HG02870 (cell line): ENCODE results near the gene FRMD4B.
A peak's percentile ranks its signal among the peaks of the same experiment; 100 is the strongest.

Experiments used
- ATAC-seq: cut with Tn5 transposase; IDR thresholded peaks from one replicate; pipeline ENCODE4 v1.9.1; 2021; ENCODE audit warnings: mild to moderate bottlenecking, moderate library complexity; ENCODE audit not compliant: unreplicated experiment

FRMD4B gene

DNA sequence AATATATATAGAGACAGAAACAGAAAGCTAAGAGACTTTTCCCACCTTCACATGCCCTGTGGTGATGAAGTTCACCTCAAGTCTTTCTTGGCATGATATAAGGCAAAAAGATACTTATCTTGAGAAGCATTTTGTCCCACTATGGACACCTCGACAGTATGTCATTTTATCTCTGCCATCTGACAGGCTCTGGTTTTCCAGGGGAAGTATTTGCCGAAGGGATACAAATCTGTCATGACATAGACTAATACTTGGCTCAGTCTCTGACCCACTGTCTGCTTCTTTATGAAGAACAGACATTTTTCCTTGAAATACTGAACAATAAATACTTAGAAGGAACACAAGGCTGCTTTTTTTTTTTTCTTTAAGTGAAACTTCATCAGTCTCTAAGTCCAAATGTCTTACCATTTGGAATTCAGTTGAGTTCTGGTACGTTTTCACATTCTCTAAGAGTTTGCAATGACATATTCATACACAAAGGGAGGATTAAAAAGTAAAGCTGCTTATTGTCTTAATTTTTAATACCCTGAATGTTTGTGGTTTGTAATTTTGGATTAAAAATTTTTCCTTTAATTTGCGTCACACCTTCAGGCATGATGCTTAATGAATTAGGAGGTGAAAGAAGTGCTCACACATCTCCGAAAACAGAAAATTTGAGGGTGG, 175.7 kb downstream of the FRMD4B start:
- ATAC-seq, result no peak

DNA sequence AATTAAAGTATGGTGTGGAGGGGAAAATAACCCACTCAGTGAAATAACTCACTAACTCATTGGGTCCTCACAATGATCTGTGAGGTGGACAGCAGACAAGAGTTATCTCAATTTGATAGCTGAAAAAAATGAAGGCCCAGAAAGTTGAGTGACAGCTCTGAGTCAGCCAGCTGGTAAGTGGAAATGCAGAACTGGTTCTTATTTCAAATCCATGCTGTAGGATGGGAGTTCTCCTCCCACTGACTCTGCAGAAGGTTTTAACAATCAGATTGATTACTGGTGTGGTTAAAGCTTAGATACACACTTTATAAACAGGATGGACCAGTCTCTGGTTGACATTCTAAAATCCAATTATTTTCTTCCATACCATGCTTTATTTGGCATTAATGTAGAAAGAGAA, 176.5 kb downstream of the FRMD4B start:
- ATAC-seq, result no peak

DNA sequence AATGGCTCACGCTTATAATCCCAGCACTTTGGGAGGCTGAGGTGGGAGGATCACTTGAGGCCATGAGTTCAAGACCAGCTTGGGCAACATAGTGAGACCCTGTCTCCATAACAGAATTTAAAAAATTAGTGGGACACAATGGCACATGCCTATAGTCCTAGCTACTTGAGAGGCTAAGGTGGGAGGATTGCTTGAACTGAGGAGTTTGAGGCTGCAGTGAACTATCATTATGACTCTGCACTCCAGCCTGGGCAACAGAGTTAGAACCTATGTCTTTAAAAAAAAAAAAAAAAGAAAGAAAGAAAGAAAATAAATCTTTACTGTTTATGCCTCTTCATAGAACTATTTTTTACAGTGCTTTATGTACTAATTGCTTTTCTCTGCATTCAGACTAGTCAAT, 178.9 kb downstream of the FRMD4B start:
- no peak for ATAC-seq

DNA sequence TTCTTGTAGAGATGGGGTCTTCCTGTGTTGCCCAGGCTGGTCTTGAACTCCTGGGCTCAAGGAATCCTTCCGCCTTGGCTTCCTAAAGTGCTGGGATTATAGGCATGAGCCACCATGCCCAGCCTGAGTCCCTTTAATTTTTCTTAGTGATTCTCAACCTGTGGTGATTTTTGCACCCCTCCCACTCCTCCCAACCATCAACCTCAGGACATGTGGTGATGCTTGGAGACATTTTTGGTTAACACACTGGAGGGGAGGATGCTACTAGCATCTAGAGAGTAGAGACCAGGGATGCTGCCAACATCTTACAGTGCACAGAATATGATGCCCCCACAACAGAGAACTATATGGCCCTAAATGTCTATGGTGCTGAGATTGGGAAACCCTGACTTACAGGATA, 180.5 kb downstream of the FRMD4B start:
- no peak for ATAC-seq

DNA sequence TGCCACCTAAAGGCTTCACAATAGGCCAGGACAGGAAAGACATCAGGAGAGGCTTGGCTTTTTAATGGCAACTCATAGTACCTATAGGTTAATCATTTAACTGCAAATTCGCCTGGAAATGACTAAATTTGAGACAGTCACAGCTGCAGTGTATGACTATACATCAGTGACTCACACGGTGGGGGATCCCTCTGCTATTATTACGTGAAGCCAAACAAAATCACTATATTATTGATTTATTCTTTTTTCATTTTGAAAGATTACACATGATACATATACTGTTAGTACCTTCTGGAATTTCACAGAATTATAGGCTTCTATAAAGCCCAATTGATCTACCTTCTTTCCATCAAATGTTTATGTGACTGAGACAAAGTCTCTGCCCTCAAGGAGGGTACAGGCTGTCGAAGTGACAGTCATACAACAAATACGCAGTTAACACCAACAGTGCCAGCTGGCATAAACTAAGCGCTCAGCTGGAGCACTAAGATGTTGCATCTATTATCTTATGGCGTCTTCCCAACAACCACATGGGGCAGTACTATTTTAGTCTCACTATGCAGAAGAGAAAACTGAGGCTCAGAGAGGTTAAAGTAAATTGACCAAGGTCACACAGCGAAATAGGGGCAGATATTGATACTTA, 181.5 kb downstream of the FRMD4B start:
- ATAC-seq, result peak; percentile 84

DNA sequence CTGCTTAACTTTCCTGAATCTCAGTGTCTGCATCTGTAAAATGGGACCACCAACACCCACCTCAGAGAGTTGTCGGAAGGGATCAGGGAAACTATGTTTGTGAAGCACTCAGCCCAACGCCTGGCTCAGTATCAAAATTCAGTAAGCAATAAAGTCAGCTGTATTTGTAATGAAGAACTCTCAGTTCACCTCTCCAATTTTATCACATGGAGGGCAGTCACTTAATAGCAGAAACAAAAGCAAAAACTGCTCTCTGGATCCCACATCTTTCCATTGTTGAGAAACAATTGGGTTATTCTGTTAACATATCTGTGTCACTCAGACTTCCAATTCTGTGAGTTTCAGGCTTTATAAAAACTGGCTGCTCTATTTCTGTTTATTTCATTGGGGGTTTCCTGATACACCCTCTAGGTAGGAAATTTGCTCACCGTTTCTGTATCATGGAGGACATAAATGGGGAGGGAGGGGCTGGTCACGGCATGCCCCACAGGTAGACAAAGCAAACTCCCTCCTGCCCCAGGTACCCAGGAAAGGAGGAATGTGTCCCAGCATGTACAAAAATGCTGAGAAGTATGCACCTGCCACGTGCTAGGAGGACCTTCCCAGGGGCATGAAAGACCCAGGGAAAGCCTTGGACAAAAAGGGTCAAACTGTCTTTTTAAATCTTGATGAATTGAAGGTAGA, 182.1 kb downstream of the FRMD4B start:
- peak; percentile 12 for ATAC-seq

DNA sequence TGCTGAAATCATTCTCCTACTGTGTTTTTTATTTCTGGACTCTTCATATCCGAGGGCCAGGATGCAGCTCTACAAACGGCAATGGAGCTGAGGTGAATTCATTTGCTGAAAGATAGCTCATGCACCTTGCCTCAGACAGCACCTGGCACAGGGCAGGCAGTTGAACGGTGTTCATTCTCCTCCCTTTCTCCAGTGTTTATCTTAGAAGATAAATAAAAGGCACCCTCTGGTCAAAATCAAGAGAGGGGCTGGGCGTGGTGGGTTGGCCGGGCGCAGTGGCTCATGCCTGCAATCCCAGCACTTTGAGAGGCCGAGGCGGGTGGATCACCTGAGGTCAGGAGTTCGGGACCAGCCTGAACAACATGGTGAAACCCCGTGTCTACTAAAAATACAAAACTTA, 184.2 kb downstream of the FRMD4B start:
- no peak for ATAC-seq

DNA sequence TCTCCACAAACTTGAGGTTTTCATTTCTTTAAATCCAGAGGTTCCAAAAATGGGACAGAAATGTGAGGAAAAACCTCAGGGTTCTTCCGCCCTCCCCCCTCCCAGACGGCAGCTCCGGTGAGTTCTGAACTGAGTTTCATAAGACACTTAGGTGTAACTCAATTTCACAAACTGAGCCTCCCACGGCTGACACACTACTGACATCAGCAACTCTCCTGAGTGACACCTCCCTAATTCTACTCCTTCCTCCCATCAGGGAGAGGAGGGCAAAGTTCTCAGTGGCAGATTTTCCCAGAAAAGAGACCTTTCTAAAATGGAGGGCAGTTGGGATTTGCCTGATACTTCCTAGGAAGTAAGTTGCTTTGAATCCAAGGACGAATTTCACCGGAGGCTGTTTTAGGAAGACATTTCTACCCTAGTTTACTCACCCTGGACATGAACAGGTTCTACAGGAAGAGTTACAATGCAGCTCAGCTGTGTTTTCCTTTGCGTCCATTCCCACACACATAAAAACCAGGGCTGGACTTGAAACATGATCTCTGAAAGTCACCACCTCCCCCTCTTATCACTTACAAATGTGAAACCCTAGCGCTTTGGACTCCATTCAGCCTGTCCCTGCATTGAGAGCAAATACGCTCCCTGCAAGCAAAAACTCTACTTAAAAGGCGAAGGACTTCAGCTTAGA, 185.4 kb downstream of the FRMD4B start:
- ATAC-seq, result no peak

DNA sequence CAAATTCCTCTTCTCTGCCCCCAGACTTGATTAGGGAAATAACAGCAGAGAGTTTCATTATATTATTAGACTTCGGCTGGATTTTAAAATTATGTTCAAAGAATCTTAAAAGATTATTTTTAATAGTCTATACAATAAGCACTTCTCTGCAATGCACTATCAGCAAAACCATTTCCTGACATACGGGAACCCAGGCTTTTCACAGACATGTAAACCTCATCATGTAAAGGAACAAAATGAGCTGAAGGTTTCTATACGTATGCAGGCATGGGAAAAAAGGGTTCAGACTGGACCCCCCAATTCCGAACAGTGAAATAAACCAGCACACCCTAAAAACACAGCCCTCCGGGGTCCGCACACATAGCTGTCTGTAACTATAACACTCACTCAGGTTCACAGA, 185.9 kb downstream of the FRMD4B start:
- no peak for ATAC-seq

DNA sequence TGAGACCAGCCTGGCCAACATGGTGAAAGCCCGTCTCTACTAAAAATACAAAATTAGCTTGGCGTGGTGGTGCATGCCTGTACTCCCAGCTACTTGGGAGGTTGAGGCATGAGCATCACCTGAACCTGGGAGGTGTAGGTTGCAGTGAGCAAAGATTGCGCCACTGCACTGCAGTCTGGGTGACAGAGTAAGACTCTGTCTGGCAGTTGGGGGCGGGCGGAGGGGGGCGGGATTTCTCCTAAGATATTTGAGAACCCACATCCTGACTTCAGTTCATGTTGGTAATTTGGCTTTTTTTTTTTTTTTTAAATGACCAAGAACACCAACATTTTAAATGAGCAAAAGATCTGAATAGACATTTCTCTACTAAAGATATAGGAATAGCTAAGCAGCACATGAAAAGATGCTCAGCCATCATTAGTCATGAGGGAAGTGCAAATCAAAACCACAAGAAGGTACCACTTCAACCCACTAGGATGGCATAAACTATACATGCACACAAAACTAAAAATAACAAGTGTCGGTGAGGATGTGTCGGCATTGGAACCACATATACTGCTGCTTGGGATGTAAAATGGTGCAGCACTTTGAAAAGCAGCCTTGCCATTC, 187.9 kb downstream of the FRMD4B start:
- ATAC-seq, result no peak

DNA sequence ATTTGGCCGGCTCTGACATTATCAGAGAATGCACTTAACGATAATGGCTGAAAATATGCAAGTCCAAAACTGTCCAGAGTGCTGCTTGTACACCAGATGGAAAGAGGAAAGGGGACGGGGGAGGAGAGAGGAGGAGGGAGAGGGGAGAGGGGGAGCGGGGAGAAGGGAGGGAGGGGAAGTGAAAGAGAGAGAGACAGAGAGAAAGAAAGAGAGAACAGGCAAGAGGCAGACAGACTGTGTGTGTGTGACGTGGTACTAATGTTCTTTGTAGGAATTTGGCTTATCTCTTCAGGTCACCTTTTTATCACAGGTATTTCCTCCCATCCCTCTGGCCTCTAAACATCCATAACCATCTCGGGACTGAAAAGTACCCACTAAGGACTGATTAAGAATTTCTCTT, 188.4 kb downstream of the FRMD4B start:
- ATAC-seq, result no peak

DNA sequence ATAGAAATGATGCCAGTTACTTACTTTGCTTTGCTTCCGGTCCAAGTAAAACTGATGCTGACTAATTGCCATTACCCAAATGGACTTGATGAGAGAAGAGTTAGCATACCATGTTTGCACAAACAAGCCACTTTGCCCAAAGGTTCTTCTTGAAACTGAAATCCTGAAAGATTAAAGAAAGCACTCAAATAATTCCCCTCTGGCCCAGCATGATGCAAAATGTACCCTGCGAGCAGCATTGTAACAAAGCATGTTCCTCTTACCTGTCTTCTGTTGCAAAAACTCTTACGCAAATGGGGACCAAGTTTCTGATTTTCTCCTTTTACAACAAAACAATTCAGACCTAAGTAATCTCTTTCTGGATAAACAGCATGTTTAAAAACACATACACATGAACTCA, 189.0 kb downstream of the FRMD4B start:
- no peak for ATAC-seq

DNA sequence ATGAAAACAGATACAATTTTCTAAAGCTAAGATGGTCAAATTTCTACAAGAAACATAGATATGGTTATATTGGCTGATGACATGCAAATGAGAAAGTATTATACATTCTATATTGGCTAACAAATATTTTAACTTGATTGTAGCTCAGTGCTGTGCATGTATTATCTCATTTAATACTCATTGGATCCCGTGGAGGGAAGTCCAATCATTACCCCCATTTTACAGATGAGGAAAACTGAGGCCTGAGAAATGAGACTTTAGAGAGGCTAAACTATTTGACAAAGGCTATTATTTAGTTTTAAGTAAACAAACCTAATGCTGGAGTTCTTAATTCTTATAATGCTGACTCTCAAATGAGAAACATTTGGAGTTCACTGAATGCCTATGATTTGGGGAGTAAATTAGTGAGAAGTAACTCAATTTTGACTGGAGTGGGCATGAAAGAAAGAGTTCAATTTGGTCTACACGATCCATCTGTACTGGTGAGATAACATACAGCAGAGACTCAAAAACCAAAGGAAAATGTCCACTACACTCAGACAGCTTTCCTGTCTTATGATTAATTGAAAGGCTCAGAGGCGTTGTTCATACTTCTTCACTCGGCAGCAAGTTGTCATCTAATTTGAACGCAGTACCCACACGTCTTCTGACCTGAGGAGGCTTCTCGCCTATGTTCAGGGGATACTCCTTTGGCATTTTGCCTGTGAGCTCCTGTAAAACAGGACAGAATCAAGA, 191.3 kb downstream of the FRMD4B start:
- no peak for ATAC-seq

DNA sequence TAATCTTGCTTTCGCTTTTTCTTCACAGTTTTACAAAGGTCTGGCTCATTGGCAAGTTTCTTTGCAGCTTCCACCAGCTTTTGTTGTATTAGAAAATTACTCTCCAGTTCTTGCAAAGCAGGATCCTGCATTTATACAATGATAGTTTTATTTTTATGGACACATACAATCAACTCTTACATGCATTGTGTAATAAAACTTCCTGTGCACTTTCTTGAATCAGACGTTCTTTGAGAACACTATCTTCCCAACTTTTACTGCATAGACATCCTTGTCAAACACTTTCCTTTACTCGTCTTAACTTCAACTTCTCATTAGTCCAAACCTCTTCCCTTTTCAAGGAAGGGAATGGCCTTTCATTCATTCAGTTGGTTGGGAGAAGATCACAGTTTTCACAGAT, 192.1 kb downstream of the FRMD4B start:
- no peak for ATAC-seq

DNA sequence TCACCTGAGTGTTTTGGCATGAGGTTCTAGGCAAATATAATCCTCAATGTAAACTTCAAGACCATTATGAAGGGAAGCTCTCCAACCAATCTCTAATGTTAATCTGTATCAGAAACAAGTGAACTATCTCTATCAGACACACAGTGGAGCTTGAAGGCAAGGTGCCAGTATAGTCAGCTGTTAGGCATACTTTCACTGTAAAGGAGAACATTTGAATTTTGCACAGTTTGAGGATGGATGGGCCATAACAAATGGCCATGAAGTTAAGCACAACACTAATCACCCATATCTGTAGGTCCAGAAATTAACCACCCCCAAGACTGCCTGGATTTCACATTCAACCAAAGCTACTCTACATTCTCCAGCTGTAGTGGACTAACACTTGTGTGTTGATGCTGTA, 194.4 kb downstream of the FRMD4B start:
- no peak for ATAC-seq

DNA sequence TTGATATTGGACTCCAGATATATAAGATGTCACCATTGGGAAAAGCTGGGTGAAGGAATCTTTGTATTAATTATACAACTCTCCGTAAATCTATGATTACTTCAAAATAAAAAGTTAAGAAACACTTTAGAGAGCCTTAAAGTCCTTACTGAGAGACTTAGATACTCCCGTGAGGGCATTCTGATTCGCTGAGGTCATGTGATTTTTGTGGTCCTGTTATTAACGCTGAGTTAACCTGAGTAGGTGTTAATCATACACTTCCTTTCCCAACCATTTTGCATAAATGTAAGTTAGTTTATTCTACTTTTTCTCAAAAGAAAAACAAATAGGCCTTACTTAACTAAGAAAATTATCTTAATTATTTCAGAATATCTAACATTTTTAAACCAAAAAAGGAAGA, 196.4 kb downstream of the FRMD4B start:
- no peak for ATAC-seq

DNA sequence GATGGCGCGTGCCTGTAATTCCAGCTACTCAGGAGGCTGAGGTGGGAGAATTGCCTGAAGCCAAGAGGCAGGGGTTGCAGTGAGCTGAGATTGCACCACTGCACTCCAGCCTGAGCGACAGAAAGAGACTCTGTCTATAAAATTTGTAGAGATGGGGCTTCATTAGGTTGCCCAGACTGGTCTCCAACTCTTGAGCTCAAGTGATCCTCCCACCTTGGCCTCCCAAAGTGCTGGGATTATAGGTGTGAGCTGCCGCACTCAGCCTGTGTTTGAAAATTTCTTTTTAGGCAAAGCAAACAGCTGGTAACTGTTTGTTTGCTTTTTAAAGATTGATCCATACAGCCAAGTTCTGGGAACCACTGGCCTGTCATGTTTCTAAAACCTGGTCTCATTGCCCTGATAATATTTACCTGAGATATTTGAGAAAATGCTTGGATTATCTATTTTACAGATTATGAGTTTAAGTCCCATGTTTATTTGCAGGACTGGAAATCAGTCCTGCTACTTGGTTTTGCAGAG, 199.3 kb downstream of the FRMD4B start:
- no peak for ATAC-seq

DNA sequence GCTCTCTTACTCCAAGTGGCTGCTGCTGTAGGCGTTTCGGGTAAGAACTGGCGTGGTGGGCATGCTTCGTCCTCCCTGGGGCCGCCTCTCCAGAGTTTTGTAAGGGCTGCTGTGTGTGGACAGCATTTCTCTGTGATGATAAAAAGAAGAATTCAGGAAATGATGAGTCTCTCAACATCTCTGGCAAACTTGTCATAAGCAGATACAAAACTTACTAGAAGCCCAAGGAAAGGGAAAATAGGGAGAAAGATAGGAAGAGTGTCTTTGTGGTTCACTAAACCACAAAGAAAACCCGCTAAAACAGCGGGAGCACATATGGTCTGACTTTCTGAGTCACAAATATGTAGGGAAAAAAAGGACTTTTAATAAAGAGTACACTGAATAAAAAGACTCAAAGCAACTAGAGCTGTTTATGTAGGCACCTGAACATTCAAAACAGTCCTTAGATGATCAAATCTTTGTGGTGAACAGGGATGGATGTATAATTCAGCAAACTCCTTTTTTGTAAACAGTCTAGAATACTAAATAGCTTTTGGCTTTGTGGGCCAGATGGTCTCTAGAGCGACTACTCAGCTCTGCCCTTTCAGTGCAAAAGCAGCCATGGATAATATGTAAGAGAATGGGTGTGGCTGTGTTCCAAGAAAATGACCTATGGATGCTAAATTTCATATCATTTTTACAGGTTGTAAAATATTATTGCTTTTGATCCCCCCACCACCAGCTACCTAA, 203.1 kb downstream of the FRMD4B start:
- no peak for ATAC-seq

DNA sequence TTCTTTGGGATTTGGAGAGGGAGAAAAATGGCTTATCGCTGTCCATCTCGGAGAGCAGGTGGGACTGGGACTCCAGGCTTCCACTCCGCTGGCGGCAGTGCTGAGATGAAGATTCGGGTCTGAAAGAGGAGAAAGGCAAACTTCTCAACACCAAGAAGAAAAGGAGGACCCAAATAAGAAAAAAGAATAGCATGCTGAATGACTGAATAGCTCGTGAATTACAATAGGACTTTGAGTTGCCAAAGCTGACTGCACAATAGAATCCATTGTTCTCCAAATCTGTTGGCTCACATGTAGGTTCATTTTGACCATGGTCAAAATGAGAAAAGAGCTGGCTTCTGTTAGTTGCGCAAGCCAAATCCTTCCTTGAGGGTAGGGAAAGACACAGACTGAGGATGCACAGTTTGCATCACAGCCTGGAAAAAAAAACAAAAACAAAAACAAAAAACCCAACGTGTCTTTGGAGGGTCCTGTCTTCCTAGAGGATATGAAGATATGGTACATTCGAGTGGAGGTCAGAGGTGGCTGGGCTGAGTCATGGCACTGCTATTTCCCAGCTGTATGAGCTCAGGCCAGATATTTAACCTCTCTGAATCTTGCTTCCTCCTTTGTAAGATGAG, 204.2 kb downstream of the FRMD4B start:
- no peak for ATAC-seq
